HL-60/S4 (cell line): ENCODE results near the gene TRIM10.
"Not testable (repeated sequence)": the region's sequence is repeated elsewhere in the genome, so short reads cannot be mapped to it uniquely, and the experiment has no call there.

Experiments used
- in situ Hi-C: fragments of 300-500 bp; cut with MboI; formaldehyde crosslinking; loops from 2 replicates; pipeline ENCODE4 v1.14.3; 2022; ENCODE audit warnings: low sequenced_read_pairs

TRIM10 gene

GRCh38 chr6:30172681-30173080, 11.7 kb upstream of the TRIM10 start:
- in situ Hi-C loops: no loop called here

- in situ Hi-C loops: no loop called here
These were observed 10.9 kb upstream of the TRIM10 start for GRCh38 chr6:30171677-30172471.

DNA sequence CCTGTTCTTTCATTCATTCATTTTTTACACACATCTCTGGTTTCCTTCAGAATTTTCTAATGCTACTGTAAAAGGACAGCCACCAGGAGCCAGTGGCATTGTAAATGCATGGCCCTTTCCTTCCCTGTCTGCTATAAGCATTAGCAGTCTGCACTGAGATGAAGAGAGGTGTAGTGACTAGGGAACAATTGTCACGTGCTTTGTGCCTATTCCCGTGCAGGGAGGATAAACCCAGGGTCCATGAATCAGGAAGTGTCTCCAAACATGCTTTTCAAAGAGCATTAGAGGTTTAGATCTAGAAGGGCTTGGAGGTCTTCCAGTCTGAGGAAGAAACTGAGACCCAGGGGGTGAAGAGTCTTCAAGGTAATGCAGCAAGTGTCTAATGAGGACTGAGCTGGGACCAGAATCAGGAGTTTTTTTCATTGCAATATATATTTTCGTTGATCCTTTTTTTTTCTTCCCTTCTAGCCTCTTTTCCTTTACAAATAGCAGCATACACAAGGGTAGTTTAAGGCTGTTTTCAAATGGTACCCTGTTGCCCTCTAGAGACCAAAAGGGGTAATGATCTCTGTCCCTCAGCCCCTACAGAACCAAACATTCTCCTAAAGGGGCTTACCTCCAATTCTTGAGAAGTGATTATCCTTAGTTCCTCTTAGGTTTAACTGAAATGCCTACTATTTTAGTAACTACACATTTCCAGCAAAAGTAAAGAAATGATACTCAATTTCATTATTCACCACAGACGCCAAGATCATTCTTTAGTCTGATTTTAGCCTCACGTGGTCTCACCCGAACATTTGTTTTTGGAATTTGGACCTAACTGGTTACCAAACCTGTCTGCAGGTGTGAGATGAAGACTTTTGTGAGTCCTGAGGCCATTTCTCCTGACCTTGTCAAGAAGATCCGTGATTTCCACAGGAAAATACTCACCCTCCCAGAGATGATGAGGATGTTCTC, 8.9 kb upstream of the TRIM10 start:
- in situ Hi-C loops: no loop called here

GRCh38 chr6:30168741-30169140, 7.7 kb upstream of the TRIM10 start:
- in situ Hi-C loops: no loop called here

GRCh38 chr6:30167101-30167500, 6.1 kb upstream of the TRIM10 start:
- in situ Hi-C loops: no loop called here

DNA sequence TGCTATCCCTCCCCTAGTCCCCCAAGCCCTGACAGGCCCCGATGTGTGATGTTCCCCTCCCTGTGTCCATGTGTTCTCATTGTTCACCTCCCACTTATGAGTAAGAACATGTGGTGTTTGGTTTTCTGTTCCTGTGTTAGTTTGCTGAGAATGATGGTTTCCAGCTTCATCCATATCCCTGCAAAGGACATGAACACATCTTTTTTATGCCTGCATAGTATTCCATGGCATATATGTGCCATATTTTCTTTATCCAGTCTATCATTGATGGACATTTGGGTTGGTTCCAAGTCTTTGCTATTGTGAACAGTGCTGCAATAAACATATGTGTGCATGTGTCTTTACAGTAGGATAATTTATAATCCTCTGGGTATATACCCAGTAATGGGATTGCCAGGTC, 4.2 kb upstream of the TRIM10 start:
- in situ Hi-C loops: not testable (repeated sequence)

GRCh38 chr6:30164714-30165113, 3.7 kb upstream of the TRIM10 start:
- in situ Hi-C loops: no loop called here

GRCh38 chr6:30163918-30164654, 3.1 kb upstream of the TRIM10 start:
- in situ Hi-C loops: no loop called here

DNA sequence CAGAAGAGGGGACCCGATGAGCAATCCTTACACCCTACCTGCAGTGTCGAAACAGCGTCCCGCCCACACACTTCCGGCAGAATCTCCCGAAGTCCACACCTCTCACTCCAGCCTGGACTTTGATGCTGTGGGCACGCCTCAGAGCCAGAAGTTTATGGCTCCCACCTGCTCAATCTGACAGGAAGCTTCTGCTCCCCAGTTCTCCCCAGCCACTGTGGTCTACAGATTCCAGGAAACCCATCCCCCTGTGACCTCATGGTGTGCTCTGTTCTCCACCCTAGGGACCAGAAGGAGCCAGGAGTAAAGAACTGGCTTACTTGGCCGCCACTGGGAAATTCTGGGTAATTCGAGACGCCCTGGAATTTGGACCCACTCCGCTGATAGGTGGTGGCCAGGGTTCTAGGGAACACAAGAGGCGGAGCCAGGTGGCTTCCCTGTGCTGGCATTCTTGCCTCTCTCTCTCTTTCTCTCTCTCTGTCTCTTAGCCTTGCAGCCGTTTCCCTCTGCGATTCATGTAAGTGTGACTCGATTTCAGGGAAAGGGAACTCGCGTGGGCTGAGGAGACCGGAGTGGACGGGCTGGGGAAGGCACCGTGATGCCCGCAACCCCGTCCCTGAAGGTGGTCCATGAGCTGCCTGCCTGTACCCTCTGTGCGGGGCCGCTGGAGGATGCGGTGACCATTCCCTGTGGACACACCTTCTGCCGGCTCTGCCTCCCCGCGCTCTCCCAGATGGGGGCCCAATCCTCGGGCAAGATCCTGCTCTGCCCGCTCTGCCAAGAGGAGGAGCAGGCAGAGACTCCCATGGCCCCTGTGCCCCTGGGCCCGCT, 2.3 kb upstream of the TRIM10 start, which contains the start of gene TRIM15:
Gene TRIM15 (plus strand): TSS at position 457 of the 828 bp plus-strand sequence. CDS start 139 bp downstream, at position 596.
- in situ Hi-C loops: no loop called here

DNA sequence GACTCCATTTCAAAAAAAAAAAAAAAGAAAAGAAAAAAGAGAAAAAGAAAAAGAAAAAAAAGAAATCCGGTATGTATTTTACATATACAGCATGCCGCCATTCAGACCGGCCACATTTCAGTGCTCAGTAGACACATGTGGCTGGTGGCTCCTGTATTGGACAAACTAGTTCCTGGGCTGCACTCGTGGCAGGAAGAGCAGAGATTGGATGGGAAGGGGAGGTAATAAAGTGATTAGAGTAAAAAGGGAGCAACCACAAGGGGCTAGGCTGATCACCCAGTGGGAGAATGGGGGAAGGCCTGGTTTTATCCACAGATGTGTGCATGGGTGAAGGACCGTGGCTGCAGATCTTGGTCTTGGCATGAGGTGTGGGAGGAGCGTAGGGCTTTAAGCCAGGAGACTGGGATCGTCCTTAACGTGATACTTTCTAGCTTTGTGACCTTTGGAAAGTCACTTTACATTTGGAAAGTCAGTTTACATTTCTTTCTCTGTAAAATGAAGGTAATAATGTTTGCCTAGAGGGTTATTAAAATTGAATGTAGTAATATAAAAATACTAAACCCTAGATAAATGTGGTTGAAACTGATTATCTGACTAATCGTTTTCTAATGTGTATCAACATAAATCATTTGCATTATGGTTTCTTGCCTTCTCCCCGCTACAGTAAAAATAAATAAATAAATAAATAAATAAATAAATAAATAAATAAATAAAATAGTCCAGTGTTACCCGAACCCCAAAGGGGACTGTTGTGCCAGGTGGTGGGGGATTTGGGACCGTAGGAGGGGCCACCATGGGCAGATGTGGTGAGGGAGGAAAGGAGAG, 1.5 kb upstream of the TRIM10 start:
- in situ Hi-C loops: no loop called here

DNA sequence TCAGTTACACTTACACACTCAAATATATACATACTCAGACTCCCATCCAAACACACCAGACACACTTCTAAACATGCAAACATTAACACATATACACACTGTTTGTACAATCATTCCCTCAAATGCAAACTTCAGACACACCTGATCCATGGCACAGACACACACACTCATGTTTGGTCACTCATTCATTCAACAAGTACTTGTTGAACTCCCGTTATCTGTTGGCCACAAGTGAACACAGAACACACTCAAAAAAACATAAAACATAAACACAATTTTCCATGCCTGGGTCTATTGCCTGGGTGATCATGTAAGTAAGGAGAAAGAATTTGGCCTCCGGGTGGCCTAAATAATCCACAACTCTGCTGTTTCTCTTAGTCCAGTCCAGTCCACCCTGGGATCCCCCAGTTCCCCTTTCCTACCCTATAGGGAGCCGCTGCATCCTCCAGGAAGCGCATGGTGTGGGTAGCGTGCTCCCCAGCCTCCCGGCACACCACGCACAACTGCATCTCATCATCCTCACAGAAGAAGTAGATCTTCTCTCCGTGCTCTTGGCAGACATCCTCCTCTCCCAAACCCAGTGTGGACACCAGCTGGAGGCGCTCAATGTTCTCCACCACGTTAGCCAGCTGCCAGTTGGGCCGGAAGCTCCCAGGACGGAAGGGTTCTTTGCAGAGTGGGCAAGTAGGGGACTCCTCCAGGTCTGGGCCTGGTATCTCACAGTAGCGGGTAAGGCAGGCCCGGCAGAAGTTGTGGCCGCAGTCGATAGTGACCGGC, 815 bp downstream of the TRIM10 start:
- in situ Hi-C loops: no loop called here

DNA sequence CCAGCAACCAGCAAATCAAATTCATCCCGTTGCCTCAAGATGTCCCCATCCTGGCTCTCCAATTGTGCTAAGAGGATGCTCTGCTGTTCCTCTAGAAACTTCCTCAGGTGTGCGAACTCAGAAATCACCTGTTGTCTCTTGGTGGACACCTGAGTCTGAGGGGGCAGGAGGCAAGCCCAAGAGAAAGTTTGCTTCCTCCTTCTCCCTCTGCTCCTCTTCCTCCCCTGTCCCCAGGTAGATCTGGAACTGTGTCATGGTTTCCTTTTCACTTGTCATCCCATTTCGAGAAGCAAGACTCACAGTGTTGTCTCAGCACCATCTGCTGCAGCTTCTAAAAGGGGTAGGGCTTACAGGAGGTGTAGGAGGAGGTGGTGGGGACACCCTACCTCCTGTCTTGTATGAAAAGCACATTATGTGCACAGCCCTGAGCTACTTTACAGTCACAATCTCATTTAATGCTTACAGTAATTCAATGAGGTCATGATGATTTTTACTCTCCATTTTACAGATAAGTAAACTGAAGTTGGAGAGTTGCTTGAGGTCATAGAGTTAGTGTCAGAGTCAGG, 2.5 kb downstream of the TRIM10 start:
- in situ Hi-C loops: no loop called here

DNA sequence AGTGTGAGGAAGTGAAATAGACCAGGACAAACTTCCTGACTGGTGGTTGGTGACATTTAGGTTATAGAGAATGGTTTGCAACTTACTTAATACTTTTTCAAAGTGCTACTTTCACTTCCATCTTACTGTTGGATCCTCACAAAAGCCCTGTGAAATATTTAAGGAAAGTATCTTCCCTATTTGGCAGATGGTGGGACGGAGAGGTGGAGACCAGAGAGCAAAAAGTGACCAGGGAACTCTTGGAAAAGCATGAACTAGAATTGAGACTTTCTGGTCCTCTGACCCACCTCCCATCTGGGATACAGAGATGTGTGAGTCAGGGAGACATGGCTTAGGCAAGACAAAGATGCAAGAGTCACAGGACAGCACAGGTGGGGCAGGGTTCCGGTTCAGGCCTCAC, 3.0 kb downstream of the TRIM10 start:
- in situ Hi-C loops: no loop called here

DNA sequence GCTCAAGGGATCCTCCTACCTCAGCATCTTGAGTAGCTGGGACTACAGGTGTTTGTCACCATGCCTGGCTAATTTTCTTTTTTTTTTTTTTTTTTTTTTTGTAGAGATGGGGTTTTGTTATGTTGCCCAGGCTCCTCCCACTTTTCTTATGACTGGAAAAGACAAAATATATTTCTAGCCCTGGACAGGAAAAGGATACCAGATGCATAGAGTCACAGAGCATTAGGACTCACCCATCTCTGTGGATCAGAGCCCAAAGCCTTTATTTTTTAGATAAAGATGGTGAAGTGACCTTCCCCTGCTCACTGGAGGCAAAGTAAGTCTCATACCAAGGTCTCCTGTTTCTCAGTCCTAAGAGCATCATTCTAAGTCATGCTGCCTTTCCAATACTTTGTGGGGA, 3.4 kb downstream of the TRIM10 start:
- in situ Hi-C loops: no loop called here

GRCh38 chr6:30156774-30157173, 4.2 kb downstream of the TRIM10 start:
- in situ Hi-C loops: no loop called here

DNA sequence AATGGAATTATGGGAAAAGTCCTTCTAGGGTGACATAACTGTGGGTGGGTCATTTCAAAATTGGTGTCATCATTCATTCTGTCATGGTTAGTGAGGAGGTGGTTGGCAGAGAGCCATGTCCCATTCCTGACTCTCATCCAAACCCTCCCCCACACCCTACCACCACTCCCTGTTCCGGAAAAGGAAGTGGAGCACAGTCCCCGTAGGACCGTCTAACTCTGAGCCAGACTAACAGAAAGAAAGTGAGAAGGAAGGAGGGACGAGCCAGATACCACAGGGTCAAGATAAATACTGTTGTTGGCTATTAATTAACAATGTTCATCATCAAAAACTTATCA, 4.8 kb downstream of the TRIM10 start:
- in situ Hi-C loops: no loop called here

DNA sequence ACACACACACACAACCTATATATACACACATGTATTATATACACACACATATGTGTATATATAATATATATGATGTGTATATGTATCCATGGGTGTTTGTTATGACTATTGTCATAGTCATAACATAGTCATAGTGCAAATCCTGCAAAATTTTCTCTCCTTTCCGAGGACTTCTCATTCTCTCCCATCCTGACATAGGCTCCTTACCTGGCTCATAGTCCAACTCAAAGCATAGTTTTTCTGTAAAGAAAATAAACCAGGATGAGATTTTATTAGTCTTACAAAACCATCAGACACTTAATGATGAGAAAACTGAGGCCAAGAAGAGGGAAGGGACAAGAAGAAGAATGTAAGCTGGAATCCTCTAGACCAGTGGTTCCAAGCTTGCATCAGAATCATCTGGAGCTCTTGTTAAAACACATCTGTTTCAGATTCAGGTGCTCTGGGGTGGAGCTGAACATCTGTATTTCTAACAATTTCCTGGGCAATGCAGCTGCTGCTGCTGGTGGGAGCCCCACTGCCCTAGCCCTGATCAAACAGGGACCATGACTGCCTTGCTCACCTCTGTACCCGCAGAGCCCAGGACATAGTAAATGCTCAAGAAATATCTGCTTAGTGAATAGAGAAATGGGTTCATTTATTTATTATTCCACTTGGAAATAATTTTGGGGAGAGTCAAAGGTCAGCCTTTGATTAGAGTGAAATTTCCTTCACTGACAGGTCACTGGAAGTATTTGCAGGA, 5.3 kb downstream of the TRIM10 start:
- in situ Hi-C loops: no loop called here
